ENCODE measurements around the gene GRIP2. TPM values are rescaled to one million over a fixed set of nuclear protein-coding genes. Genes with fewer than 3 reads are reported as not detected.

Gene GRIP2
- total RNA-seq, 4 donors from 2014 or later, result 0.22 to 1.5 TPM; not detected in 2

GRCh38 chr3:14467814-14468620, 72.1 kb downstream of the GRIP2 start:
- TF ChIP-seq, protein P1, sequence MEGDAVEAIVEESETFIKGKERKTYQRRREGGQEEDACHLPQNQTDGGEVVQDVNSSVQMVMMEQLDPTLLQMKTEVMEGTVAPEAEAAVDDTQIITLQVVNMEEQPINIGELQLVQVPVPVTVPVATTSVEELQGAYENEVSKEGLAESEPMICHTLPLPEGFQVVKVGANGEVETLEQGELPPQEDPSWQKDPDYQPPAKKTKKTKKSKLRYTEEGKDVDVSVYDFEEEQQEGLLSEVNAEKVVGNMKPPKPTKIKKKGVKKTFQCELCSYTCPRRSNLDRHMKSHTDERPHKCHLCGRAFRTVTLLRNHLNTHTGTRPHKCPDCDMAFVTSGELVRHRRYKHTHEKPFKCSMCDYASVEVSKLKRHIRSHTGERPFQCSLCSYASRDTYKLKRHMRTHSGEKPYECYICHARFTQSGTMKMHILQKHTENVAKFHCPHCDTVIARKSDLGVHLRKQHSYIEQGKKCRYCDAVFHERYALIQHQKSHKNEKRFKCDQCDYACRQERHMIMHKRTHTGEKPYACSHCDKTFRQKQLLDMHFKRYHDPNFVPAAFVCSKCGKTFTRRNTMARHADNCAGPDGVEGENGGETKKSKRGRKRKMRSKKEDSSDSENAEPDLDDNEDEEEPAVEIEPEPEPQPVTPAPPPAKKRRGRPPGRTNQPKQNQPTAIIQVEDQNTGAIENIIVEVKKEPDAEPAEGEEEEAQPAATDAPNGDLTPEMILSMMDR (IDR thresholded peaks at IDR 0.05; ENCODE audit: low read depth), result no peak

DNA sequence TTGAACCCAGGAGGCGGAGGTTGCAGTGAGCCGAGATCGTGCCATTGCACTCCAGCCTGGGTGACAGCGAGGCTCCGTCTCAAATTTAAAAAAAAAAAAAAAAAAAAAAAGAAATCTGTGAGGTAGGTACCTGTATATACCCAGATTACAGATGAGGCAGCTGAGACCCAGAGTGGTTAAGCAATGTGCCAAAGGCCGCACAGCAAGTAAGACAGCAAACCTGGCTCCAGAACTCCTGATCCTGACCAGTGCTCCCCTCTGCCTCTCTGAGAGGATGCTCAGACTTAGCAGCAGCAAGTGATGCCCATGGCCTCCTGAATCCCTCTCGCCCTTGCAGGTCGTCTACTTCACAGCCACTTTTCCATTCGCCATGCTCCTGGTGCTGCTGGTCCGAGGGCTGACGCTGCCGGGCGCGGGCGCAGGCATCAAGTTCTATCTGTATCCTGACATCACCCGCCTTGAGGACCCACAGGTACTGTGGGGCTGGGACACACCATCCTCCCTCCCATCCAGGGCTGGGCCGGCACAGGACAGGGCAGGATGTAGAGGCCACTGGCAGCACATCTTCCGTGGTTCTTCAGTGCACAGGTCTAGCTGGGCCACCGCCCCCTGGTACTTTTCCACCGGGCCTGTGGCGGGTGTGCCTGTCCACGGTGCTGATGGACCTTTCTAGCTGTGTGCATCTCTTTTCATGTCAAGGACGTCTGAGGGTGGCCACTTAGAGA, 73.8 kb downstream of the GRIP2 start:
- TF ChIP-seq, protein P1 (IDR thresholded peaks at IDR 0.05; ENCODE audit: low read depth), result no peak

- TF ChIP-seq, protein P1 (IDR thresholded peaks at IDR 0.05; ENCODE audit: low read depth), result no peak
Observed at GRCh38 chr3:14465425-14465824, 74.7 kb downstream of the GRIP2 start.

GRCh38 chr3:14464521-14464920, 75.6 kb downstream of the GRIP2 start:
- TF ChIP-seq, protein P1 (IDR thresholded peaks at IDR 0.05; ENCODE audit: low read depth), result no peak

GRCh38 chr3:14464141-14464465, 76.0 kb downstream of the GRIP2 start:
- TF ChIP-seq, protein P1 (IDR thresholded peaks at IDR 0.05; ENCODE audit: low read depth), result no peak

- TF ChIP-seq, protein P1 (IDR thresholded peaks at IDR 0.05; ENCODE audit: low read depth), result no peak
Observed at GRCh38 chr3:14463330-14464140, 76.6 kb downstream of the GRIP2 start.

DNA sequence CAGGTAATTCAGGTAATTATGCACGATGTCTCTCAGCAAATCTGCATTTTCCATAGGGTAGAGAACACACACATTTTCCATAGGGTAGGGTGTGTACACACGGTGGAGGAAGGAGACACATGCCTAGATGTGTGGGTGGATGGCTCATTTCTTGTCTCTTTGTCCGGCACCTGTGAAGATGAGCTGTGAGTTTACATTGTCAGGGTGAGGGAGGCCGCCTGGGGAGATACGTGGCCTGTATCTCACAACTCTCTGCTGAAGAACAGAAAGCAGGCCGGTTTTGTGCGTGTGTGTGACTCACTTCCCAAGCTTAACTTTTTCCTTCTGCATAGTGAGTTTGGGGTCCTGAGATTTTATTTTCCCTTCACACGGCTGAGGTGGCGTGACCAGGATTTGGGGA, 77.4 kb downstream of the GRIP2 start:
- TF ChIP-seq, protein P1 (IDR thresholded peaks at IDR 0.05; ENCODE audit: low read depth), result no peak

All from subcutaneous adipose tissue (tissue), 4 donors.